Measurements from ENCODE around the gene C18orf63.
A peak's percentile ranks its signal among the peaks of the same experiment; 100 is the strongest.

The C18orf63 gene

DNA sequence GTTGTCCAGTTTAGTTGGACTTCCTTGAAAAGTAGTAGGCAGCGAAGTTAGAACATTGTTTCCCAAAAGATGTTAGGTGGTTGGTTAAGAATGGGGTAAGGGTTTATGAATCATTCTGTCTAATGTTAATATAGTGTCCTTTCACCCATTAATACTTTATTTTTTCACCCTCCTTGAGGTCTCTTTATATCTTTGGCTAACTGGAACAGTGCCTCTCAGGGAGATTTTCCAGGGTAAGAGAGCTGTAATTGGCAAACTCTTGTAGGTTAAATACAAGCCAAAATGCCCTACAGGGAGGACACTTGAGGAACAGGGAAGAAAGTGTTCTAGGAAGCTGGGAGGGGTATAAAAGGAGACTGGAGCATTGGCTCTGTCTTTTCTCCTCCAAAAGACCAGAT, 22.3 kb downstream of the C18orf63 start:
- Mint-ChIP-seq H3K4me1 (no peaks in the 10 kb centered on the region), H3K4me3 (no peak overlapping the region), H3K27me3 (peaks cover 21% of the 10 kb centered on the region), H3K9me3 (no peaks in the 10 kb centered on the region), H3K36me3 (ENCODE audit: insufficient read depth) (no peaks in the 10 kb centered on the region), H3K27ac (ENCODE audit: low read depth) (no peak overlapping the region)
- ATAC-seq (replicated peaks; ENCODE audit: extremely low read depth, poor library complexity, severe bottlenecking), result no peak
- no peak for DNase-seq (ENCODE audit: low spot score in 2 of 2)

DNA sequence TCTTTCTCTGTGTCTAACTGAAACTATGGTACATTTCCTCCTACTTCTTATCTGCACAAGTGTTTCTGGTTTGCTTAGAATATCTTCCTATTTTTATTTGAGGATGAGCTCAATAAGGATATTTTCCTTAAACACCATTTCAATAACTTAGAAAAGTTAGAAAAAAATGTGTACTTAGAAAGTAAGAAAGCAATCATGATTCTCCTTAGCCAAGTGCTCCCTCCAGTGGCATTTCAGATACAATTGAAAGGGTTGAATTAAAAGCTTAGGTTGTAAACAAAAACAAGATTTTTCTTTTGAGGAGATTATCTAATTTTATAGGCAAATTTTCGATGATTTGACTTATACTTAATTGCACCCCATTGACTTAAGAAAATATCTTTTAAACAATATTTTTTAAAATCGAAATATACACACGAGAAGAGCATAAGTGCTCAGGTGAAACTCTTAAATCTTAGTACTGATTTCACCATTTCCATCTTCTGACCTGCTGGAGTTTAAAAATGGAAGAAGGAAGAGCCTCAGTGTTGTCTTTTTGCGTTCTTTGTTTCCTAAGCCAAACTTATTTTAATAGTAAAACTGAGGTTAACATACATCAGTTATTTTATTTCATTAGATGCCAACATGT, 26.9 kb downstream of the C18orf63 start:
- no peaks in the 10 kb centered on the region for H3K36me3 Mint-ChIP-seq (ENCODE audit: insufficient read depth)
- ATAC-seq (replicated peaks; ENCODE audit: extremely low read depth, poor library complexity, severe bottlenecking) (no peak), DNase-seq (ENCODE audit: low spot score in 2 of 2) (no peak)
- H3K27ac Mint-ChIP-seq (ENCODE audit: low read depth), result no peak overlapping the region
- no peaks in the 10 kb centered on the region for H3K4me1 Mint-ChIP-seq
- H3K9me3 Mint-ChIP-seq, result no peaks in the 10 kb centered on the region
- no peak overlapping the region for H3K4me3 Mint-ChIP-seq
- peaks cover 19% of the 10 kb centered on the region for H3K27me3 Mint-ChIP-seq

DNA sequence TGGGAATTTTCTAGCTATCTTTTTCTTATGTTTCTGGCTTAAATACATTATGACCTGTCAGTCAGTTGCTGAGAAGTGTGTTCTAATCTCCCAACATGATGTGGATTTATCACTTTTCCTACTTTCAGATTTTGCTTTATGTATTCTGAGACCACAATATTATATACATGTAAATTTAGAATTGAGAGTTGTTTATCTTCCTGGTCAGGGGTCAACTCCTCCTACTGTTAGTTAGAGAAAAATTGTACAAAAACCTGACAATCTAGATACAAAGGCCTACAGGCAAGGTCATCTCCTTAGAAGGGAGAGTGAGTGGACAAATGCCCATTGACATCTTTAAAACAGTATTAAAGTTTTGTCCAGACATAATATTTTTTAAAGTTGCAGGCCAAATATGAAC, 30.6 kb downstream of the C18orf63 start:
- peaks cover 4% of the 10 kb centered on the region for H3K27me3 Mint-ChIP-seq
- no peak for DNase-seq (ENCODE audit: low spot score in 2 of 2)
- no peak for ATAC-seq (replicated peaks; ENCODE audit: extremely low read depth, poor library complexity, severe bottlenecking)
- no peaks in the 10 kb centered on the region for H3K9me3 Mint-ChIP-seq
- no peaks in the 10 kb centered on the region for H3K4me1 Mint-ChIP-seq
- H3K36me3 Mint-ChIP-seq (ENCODE audit: insufficient read depth), result no peaks in the 10 kb centered on the region
- no peak overlapping the region for H3K27ac Mint-ChIP-seq (ENCODE audit: low read depth)
- H3K4me3 Mint-ChIP-seq, result no peak overlapping the region

DNA sequence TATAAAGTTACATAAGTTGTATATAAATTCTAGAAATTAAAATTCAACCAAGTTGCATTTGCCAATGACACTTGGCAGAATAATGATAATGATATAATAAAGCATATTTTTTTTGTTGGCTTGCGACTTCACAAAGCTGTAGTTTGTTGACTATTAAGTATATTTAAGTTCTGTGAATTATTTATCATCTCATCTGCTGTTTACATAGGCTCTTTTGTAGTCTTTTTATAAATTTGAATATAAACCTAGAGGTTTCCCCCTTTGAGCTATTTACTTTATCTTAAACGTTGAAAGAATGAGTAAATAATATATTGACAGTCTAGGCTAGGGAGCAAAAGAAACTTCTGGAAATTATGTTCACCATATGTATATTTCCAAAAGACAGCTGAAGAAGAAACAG, 32.9 kb downstream of the C18orf63 start:
- H3K27ac Mint-ChIP-seq (ENCODE audit: low read depth), result no peak overlapping the region
- DNase-seq (ENCODE audit: low spot score in 2 of 2), result no peak
- no peak overlapping the region for H3K4me3 Mint-ChIP-seq
- H3K36me3 Mint-ChIP-seq (ENCODE audit: insufficient read depth), result no peaks in the 10 kb centered on the region
- H3K9me3 Mint-ChIP-seq, result no peaks in the 10 kb centered on the region
- no peaks in the 10 kb centered on the region for H3K4me1 Mint-ChIP-seq
- peaks cover 21% of the 10 kb centered on the region for H3K27me3 Mint-ChIP-seq
- ATAC-seq (replicated peaks; ENCODE audit: extremely low read depth, poor library complexity, severe bottlenecking), result no peak

DNA sequence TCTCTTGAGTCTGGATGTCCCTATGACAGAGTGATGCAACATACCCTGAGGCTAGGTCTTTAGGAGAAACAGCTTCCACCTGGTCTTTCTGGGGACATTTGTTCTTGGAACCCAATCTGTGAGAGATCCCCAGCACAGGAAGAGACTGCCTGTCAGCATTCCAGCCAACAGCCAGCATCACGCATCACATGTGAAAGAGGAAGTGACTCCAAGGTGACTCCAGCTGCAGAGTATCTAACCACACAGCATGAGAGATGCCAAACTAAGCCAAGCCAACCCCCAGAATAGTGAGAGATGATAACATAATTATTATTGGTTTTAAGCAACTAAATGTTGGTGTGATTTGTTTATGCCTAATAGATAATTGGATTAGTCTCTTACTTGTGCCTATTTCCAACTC, 35.7 kb downstream of the C18orf63 start:
- Mint-ChIP-seq H3K36me3 (ENCODE audit: insufficient read depth) (no peaks in the 10 kb centered on the region), H3K9me3 (no peaks in the 10 kb centered on the region), H3K27me3 (peaks cover 28% of the 10 kb centered on the region), H3K4me1 (no peaks in the 10 kb centered on the region), H3K4me3 (no peak overlapping the region), H3K27ac (ENCODE audit: low read depth) (no peak overlapping the region)
- ATAC-seq (replicated peaks; ENCODE audit: extremely low read depth, poor library complexity, severe bottlenecking) (no peak), DNase-seq (ENCODE audit: low spot score in 2 of 2) (no peak)

DNA sequence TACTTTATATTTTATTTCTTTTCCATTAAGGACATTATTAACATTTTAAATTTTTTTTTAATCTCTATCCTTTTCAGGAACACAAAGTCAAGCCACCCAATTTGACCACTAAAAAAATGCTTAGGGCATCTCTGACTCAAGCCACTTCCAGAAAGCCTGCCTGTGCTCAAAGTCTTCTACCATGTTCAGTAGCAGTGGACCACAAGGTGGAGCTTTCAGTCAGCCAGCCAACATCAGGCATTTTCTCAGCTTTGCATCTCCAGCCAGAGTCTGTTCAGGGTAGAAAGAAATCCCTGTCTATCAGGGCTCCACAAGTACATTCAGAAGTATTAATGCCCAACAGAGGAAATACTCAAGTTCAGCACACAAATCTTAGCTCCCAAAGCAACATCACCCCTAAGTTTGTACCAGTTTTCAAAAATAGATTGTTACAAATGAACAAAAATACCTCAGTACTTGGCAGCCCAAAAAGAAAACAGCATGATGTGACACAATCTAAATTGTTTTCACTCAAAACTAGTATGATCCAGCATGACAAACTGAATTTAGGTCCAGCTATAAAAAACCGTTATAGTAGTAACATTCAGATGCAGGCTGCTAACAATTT, 37.6 kb downstream of the C18orf63 start:
- peak; percentile 68 for ATAC-seq (replicated peaks; ENCODE audit: extremely low read depth, poor library complexity, severe bottlenecking)
- peaks cover 28% of the 10 kb centered on the region for H3K27me3 Mint-ChIP-seq
- no peaks in the 10 kb centered on the region for H3K36me3 Mint-ChIP-seq (ENCODE audit: insufficient read depth)
- DNase-seq (ENCODE audit: low spot score in 2 of 2), result peak in 1 of 2 donors; percentile 30
- H3K4me1 Mint-ChIP-seq, result no peaks in the 10 kb centered on the region
- H3K27ac Mint-ChIP-seq (ENCODE audit: low read depth), result no peak overlapping the region
- H3K9me3 Mint-ChIP-seq, result no peaks in the 10 kb centered on the region
- no peak overlapping the region for H3K4me3 Mint-ChIP-seq

DNA sequence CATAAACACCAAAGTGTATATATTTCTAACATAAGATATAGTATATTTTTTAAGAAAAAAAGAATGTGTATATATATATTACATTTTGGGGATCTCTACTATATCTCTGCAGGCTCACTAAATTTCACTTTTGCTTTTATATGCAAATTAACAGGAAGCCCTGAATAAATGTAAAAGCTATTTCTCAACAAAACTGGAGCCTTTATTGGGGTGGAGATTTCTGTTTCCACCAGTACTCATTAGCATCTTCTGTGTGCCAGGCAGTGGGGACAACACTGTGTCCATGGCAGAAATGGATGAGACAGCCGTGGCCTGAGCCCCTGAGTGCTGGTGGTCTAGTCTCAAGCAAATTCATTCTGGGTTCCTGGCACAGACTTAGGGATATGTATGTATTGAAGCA, 41.3 kb downstream of the C18orf63 start:
- ATAC-seq (replicated peaks; ENCODE audit: extremely low read depth, poor library complexity, severe bottlenecking), result no peak
- DNase-seq (ENCODE audit: low spot score in 2 of 2), result no peak
- no peak overlapping the region for H3K4me3 Mint-ChIP-seq

DNA sequence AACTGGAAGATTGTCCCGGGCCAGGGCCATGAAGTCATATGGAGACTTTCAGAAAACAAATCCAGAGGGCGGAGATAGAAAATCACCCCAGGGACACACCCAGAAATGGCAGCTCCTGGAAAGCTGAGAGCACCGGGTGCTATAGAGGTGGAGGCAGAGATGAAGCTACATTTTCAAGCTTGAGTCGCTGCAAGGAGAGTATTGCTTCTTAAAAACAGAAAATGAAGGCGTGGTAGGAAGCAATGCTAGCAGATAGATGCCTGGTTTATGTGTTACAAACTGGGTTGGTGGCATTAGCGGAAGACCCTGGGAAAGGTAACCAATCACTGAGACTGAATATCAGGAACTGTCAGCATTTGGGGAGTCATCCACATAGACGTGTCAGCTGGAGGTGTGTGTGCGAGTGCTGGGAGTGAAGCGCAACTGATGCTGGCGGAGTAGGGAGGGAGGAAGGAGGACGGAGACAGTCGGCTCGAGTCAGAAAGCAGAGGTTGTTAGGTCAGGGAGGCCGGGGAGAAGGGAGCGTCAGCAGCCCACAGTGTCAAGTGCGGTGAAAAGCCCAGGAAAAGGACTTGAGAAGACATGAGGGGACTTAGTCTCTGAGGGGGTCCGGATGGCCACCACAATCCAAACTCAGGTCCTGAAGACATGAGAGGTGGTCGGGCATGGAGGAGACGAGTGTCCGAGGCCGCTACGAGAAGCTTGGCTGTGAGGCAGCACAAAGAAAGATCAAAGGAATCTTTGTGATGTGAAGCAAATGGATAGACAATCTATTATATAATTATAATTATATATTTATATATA, 45.4 kb downstream of the C18orf63 start:
- H3K27me3 Mint-ChIP-seq, result peaks cover 28% of the 10 kb centered on the region
- no peak for DNase-seq (ENCODE audit: low spot score in 2 of 2)
- no peak overlapping the region for H3K4me3 Mint-ChIP-seq
- no peak for ATAC-seq (replicated peaks; ENCODE audit: extremely low read depth, poor library complexity, severe bottlenecking)
- no peaks in the 10 kb centered on the region for H3K4me1 Mint-ChIP-seq
- H3K36me3 Mint-ChIP-seq (ENCODE audit: insufficient read depth), result peaks cover 2% of the 10 kb centered on the region
- no peaks in the 10 kb centered on the region for H3K9me3 Mint-ChIP-seq
- H3K27ac Mint-ChIP-seq (ENCODE audit: low read depth), result no peak overlapping the region

More for the DNA sequence above, 41.3 kb downstream of the C18orf63 start:
- Mint-ChIP-seq H3K4me1 (no peaks in the 10 kb centered on the region), H3K27me3 (peaks cover 43% of the 10 kb centered on the region), H3K27ac (ENCODE audit: low read depth) (no peak overlapping the region), H3K36me3 (ENCODE audit: insufficient read depth) (peaks cover 2% of the 10 kb centered on the region), H3K9me3 (no peaks in the 10 kb centered on the region)

DNA sequence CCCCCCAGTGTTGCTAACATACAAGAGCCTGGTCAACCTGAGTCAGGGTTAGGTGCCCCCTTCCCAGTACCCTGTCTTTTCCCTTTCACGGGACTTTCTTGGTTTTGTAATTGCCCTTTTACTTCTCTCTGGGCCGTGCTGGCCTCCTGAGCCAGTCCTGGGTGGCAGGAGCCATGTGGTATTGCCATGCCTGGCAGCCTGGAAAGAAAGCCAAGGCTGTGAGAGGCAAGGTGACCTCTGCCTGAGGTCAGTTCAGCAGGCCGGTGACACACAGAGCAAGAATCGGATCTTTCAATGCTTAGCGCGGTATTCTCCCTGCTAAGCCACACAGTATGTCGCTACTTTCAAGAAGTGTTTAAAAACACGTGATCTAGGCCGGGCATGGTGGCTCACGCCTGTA, 52.3 kb downstream of the C18orf63 start:
- Mint-ChIP-seq H3K27ac (ENCODE audit: low read depth) (no peak overlapping the region), H3K27me3 (peaks cover 49% of the 10 kb centered on the region), H3K36me3 (ENCODE audit: insufficient read depth) (peaks cover 4% of the 10 kb centered on the region), H3K4me3 (no peak overlapping the region), H3K9me3 (no peaks in the 10 kb centered on the region), H3K4me1 (peaks cover 19% of the 10 kb centered on the region)
- DNase-seq (ENCODE audit: low spot score in 2 of 2) (no peak), ATAC-seq (replicated peaks; ENCODE audit: extremely low read depth, poor library complexity, severe bottlenecking) (no peak)

DNA sequence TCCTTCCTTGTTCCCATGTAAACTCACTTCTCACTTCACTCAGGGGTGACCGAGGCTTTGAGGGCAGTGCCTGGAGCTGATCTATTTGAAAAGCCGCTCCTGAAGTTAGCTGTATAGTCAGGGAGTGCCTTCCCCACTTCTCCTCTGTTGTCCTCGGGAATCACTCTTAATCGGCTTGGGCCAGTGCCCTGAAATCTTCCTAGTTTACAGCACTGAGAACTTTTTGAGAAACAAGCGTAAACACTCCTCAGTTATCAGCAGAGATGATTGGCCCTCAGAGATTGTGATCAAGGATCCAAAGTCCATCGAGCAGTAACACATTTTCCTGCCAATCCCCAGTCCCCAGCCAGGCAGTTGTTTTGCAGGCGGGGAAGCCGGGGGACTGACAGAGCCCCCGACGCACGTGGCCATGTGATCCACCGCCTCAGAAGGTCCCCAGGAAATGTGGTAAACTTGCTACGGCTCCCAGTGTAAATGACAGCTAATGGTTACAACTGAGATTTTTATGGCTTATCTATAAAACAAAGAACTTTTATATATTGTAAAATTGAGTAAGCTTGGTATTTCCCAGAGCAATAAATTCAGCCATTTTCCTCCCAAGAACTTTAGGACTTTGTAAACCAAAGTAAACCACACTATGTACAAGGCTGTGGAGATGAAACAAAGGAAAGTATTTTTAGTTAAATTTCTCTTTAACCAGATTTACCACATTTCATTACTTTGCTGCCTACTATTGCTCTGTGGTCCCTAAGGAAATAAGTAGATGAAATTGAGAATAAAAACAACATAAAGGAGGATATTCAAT, 53.5 kb downstream of the C18orf63 start:
- Mint-ChIP-seq H3K27ac (ENCODE audit: low read depth) (no peak overlapping the region), H3K27me3 (peaks cover 49% of the 10 kb centered on the region), H3K9me3 (no peaks in the 10 kb centered on the region), H3K4me1 (peaks cover 23% of the 10 kb centered on the region), H3K36me3 (ENCODE audit: insufficient read depth) (peaks cover 7% of the 10 kb centered on the region), H3K4me3 (no peak overlapping the region)
- DNase-seq (ENCODE audit: low spot score in 2 of 2) (no peak), ATAC-seq (replicated peaks; ENCODE audit: extremely low read depth, poor library complexity, severe bottlenecking) (no peak)

DNA sequence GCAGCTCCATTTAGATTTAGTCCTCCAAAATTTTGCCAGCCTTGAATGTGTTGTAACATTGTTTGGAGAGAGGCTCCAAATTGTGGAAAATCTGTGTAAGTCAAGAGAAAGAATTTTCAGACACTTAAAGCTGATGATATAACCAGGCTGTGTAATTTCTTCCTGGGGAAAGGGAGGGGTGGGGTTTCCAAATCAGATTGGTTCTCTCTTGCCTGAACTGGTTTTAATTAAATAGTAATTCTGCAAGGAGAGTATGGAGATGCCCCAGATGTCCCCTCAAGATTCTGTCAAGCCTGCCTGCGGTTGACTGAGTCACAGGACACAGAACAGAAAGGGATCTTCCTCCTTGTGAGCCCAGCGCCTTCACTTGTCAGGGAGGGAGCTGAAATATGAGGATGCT, 54.5 kb downstream of the C18orf63 start:
- H3K27ac Mint-ChIP-seq (ENCODE audit: low read depth), result no peak overlapping the region

DNA sequence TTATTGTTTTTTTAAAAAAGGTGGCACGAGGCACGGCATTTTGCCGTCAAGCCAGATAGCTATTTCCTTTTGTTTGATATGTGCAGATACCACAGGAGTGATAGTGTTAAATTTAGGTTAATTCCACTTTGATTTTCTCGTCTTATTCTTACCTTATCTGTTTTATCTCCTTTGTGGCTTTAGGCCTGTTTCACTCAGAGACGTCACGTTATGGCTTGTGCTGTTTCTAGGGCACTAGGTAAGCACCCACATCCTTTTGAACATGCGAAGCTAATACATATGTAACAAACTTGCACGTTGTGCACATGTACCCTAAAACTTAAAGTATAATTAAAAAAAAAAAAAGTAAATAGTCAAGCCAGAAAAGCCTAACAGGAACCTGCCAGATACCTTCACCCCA, 57.8 kb downstream of the C18orf63 start:
- Mint-ChIP-seq H3K27ac (ENCODE audit: low read depth) (no peak overlapping the region), H3K36me3 (ENCODE audit: insufficient read depth) (peaks cover 7% of the 10 kb centered on the region), H3K4me3 (peak overlapping the region; percentile 0), H3K27me3 (peaks cover 24% of the 10 kb centered on the region), H3K9me3 (no peaks in the 10 kb centered on the region), H3K4me1 (peaks cover 36% of the 10 kb centered on the region)
- DNase-seq (ENCODE audit: low spot score in 2 of 2) (peak in 1 of 2 donors; percentile 60), ATAC-seq (replicated peaks; ENCODE audit: extremely low read depth, poor library complexity, severe bottlenecking) (peak; percentile 96)

More for the DNA sequence above, 54.5 kb downstream of the C18orf63 start:
- peaks cover 7% of the 10 kb centered on the region for H3K36me3 Mint-ChIP-seq (ENCODE audit: insufficient read depth)
- no peak overlapping the region for H3K4me3 Mint-ChIP-seq
- peaks cover 28% of the 10 kb centered on the region for H3K4me1 Mint-ChIP-seq
- H3K27me3 Mint-ChIP-seq, result peaks cover 49% of the 10 kb centered on the region
- no peak for DNase-seq (ENCODE audit: low spot score in 2 of 2)
- ATAC-seq (replicated peaks; ENCODE audit: extremely low read depth, poor library complexity, severe bottlenecking), result no peak
- no peaks in the 10 kb centered on the region for H3K9me3 Mint-ChIP-seq
